ENCODE measurements around the gene SMURF2.
"Not testable (repeated sequence)": the region's sequence is repeated elsewhere in the genome, so short reads cannot be mapped to it uniquely, and the experiment has no call there.

SMURF2 gene

DNA sequence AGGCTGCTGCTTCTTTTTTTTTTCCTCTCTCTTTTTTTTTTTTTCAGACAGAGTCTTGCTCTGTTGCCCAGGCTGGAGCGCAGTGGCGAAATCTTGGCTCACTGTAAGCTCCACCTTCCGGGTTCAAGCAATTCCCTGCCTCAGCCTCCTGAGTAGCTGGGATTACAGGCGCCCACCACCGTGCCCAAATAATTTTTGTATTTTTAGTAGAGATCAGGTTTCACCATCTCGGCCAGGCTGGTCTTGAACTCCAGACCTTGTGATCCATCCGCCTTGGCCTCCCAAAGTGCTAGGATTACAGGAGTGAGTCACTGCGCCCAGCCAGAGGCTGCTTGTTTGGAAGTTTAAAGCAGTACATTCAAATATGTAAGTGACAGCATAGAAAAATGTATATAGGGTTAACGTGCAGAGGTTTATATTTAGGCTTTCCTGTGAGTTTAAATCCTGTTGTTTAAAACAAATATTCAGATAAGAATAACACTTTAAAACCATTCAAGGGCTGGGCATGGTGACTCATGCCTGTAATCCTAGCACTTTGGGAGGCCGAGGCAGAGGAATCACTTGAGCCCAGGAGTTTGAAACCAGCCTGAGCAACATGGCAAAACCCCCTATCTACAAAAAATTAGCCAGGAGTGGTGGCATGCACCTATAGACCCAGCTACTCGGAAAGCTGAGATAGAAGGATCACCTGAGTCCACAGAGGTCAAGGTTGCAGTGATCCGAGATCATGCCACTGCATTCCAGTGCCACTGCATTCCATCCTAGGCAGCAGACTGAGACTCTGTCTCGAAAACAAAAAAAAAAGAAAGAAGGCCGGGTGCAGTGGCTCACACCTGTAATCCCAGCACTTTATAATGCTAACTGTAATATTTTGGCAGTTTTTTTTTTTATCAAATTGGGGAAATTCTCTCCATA is 6.0 kb upstream of the SMURF2 start:
- CTCF ChIA-PET, result interaction anchor here (0.7 kb wide), 1 partner anchor 41 kb away, joined by 6 read pairs; no protein-coding TSS in a partner anchor
- peak; percentile 90 for TF ChIP-seq ZNF384 (IDR thresholded peaks at IDR 0.05)
- DNase-seq (ENCODE audit: extremely low spot score); POLR2A ChIA-PET: not testable (repeated sequence)

DNA sequence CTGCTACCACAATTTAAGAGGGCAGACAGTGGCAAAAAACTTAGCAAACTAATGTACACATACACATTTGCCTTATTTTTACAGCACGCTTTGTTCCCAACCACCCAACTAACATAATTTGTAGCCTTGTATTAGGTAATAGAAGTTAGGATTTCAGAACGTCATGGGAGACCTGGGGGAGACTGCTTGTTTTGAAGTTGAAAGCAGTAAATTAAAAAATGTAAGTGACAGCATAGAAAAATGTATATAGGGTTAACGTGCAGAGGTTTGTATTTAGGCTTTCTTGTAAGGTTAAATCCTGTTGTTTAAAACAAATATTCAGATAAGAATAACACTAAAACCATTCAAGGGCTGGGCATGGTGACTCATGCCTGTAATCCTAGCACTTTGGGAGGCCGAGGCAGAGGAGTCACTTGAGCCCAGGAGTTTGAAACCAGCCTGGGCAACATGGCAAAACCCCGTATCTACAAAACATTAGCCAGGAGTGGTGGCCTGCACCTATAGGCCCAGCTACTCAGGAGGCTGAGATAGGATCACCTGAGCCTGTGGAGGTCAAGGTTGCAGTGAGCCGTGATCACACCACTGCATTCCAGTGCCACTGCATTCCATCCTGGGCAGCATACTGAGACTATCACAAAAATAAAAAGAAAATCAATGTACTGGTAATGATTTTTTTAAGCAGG is 2.3 kb upstream of the SMURF2 start:
- POLR2A ChIA-PET; DNase-seq (ENCODE audit: extremely low spot score); CTCF ChIA-PET: not testable (repeated sequence)
- TF ChIP-seq, protein P1, sequence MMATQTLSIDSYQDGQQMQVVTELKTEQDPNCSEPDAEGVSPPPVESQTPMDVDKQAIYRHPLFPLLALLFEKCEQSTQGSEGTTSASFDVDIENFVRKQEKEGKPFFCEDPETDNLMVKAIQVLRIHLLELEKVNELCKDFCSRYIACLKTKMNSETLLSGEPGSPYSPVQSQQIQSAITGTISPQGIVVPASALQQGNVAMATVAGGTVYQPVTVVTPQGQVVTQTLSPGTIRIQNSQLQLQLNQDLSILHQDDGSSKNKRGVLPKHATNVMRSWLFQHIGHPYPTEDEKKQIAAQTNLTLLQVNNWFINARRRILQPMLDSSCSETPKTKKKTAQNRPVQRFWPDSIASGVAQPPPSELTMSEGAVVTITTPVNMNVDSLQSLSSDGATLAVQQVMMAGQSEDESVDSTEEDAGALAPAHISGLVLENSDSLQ (IDR thresholded peaks at IDR 0.05), result peak; percentile 72

DNA sequence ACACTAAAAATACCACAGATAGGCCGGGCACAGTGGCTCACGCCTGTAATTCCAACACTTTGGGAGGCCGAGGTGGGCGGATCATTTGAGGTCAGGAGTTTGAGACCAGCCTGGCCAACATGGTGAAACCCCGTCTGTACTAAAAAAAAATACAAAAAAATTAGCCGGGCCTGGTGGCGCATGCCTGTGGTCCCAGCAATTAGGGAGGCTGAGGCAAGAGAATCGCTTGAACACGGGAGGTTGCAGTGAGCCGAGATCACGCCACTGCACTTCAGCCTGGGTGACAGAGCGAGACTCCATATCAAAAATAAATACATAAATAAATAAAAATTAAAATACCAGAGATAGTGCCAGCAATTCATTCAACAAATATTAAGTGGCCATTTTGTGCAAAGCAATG is 1.7 kb upstream of the SMURF2 start:
- CTCF ChIA-PET; DNase-seq (ENCODE audit: extremely low spot score); POLR2A ChIA-PET: not testable (repeated sequence)

DNA sequence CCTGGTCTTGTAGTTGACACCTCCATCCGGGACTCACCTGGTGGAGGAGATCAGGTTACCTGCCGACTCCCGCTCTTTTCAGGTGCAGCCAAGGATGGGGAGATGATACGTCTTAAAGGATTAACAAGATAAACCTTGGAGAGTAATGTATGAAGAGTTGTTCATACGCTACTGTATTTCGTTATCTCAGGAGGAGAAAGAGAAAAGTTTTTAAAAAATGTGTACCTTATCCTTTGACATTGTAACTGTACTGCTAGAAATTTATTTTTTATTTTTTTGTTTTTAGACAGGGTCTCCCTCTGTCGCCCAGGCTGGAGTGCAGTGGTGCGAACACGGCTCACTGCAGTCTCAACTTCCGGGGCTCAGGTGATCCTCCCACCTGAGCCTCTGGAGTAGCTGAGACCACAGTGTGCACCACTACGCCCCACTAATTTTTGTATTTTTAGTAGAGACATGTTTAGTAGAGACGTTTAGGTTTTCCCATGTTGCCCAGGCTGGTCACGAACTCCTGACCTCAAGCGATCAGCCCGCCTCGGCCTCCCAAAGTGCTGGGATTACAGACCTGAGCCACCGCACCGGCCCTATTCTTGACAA is 764 bp upstream of the SMURF2 start:
- peak; percentile 76 for TF ChIP-seq L3MBTL2 (conservative IDR thresholded peaks at IDR 0.05)
- no peak for TF ChIP-seq ARNT (IDR thresholded peaks at IDR 0.05)
- TF ChIP-seq FOXK2 (IDR thresholded peaks at IDR 0.05), result no peak
- no peak for DNase-seq (ENCODE audit: extremely low spot score)
- POLR2A ChIA-PET, result interaction anchor here (1.4 to 1.9 kb wide), 8 partner anchors 7 to 158 kb away, joined by 3 to 12 read pairs (median 4); no protein-coding TSS in a partner anchor
- CTCF ChIA-PET, result no interaction called here

DNA sequence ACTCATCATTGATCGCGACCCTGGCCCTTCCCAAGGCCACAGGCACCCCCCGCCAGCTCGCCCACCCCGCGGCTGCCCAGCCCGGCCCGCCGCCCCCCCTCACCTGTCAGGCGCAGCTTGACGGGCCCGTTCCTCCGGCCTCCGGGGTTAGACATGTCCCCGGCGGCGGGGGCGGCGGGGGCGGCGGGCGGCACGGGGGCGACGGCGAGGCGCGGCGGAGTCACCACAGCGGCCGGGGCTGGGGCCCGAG is 456 bp downstream of the SMURF2 start:
- POLR2A ChIA-PET, result interaction anchor here (0.6 to 1.9 kb wide), 16 partner anchors 8 to 516 kb away, joined by 3 to 12 read pairs (median 4); partner anchors contain the start of genes CEP95 and POLG2
- TF ChIP-seq TARDBP (IDR thresholded peaks at IDR 0.05) (no peak), ARNT (IDR thresholded peaks at IDR 0.05) (no peak), HDGF (IDR thresholded peaks at IDR 0.05; ENCODE audit: borderline replicate concordance) (no peak), SUZ12 (IDR thresholded peaks at IDR 0.05) (no peak), FOXM1 (IDR thresholded peaks at IDR 0.05; ENCODE audit: borderline replicate concordance) (no peak), CTBP1 (IDR thresholded peaks at IDR 0.05; ENCODE audit: borderline replicate concordance) (no peak), NFRKB (IDR thresholded peaks at IDR 0.05) (no peak), SP1 (IDR thresholded peaks at IDR 0.05) (no peak), LEF1 (IDR thresholded peaks at IDR 0.05; ENCODE audit: borderline replicate concordance) (no peak), ELF4 (IDR thresholded peaks at IDR 0.05) (no peak), ZNF384 (IDR thresholded peaks at IDR 0.05) (no peak), FOXK2 (IDR thresholded peaks at IDR 0.05) (no peak), FOXA1 (IDR thresholded peaks at IDR 0.05) (no peak), L3MBTL2 (conservative IDR thresholded peaks at IDR 0.05) (no peak), BHLHE40 (IDR thresholded peaks at IDR 0.05; ENCODE audit: borderline replicate concordance) (no peak)
- TF ChIP-seq, protein P1 (IDR thresholded peaks at IDR 0.05), result no peak
- CTCF ChIA-PET, result no interaction called here

DNA sequence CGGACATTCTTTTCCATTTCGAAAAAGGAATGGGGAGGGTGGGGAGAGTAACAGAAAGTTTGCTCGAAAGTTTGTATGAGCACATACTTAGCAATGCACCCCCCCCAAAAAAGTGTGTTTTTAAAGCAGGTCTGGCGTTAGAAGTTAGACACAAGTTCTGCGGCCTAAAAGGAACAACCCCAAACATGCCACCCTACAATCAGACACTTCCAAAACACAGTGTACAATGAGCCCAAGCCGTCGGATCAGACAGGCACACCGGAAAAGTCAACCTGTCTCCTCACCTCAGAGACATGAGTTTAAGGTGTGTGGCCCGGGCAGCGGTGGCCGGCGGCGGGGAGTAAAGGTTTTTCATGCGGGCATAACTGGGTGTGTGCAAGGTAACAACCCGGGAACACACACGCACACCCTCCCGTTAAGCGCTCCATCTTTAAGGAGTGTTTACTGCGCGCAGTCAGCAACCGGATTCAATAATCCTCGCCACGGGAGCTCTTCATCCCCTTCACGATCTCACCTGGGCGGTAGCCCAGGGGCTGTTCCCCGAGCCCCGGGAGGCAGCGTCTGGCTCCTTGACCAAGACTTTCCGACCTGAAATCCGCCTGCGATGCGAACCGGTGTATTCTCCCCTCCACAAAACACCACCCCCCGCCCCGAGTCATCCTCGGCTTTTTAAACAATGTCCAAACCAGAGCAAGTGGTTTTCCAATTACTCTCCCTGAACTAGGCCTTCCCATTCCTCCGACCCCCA is 955 bp downstream of the SMURF2 start:
- POLR2A ChIA-PET, result interaction anchor here (0.6 to 1.9 kb wide), 15 partner anchors 9 to 516 kb away, joined by 3 to 12 read pairs (median 4); partner anchors contain the start of genes CEP95 and POLG2
- DNase-seq (ENCODE audit: extremely low spot score); CTCF ChIA-PET: not testable (repeated sequence)

More for the DNA sequence above, 456 bp downstream of the SMURF2 start:
- DNase-seq (ENCODE audit: extremely low spot score), result no peak

DNA sequence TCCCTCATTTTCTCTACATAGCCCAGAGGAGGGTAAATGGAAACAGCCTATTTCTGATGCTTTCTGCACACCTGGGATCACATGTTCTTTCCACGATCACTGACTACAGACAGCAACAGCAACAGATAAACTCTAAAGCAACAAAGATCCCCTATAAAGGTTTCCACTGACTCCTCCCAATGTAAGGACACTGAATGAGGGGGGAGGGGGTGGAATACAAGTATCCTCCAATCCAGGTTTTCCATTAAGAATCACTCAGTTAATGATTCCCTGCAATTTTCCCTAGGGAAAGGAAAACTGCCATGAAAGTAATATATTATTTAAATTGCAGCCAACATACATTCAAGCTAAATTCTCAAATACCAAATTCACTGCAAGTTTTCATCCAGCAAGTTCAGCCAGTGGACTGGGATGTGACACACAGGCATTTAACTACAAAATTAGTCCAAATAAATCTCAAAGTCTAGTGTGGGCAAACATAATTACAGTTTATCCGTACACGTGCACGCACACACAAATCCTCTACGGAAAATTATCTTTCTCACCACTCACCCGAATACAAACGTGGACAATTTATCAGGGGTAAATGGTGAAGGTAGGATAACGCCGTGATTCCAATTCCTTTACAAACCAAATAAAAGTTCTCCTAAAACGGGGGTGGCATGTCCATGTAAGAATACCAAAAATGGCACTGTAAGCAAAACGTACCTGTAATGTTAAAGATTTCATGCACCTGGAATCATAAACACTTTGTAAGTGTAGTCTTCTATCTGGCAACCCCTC is 1.7 kb downstream of the SMURF2 start:
- CTCF ChIA-PET; DNase-seq (ENCODE audit: extremely low spot score); POLR2A ChIA-PET: not testable (repeated sequence)
